Activated CD8-positive, alpha-beta memory T cell treated with anti-CD3 and anti-CD28 coated beads for 36 hours (primary cell): Measurements from ENCODE around the gene PTPN3. TPM values are rescaled to one million over a fixed set of nuclear protein-coding genes. Genes with fewer than 3 reads are reported as not detected.
"Not testable (repeated sequence)": the region's sequence is repeated elsewhere in the genome, so short reads cannot be mapped to it uniquely, and the experiment has no call there.

Source experiments
- CTCF ChIA-PET: fragments of 350-600 bp; sonication (Branson Sonifier 250); formaldehyde crosslinking; loops from one replicate; lab custom pipeline; 2021; ENCODE audit warnings: antibody characterized with exemption; lab: Charles Lee
- POLR2A ChIA-PET: fragments of 350-600 bp; sonication (Branson Sonifier 250); formaldehyde crosslinking; loops from one replicate; lab custom pipeline; 2021; ENCODE audit warnings: antibody characterized with exemption; lab: Charles Lee
- total RNA-seq, 2 experiments: library from RNA; stranded (reverse); gene quantifications; one replicate each; pipeline ENCODE4 v1.2.3, GENCODE V29; 2021

The PTPN3 gene
- total RNA-seq, 2 experiments from 2014 or later: 0.51 to 0.96 TPM

DNA sequence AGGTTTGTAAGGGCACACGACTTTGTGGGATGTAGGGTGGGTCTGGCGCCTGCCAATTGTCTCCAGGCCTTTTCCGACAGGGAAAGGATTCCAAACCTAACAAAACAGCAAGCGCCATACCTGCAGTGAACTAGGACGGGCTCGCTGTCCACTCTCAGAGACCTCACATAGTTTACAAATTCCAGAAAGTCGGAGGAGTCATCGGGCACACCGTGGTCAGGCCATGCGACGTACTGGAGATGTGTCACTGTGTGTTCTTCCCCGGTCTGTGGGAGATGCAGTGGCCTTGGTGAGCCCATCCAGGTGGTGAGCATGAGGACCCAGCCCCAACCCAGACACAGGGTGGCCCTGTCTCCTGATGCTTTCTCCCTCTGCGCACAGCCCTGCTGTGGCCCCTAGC, 115.9 kb downstream of the PTPN3 start:
- ChIA-PET POLR2A (no interaction called here), CTCF (no interaction called here)

DNA sequence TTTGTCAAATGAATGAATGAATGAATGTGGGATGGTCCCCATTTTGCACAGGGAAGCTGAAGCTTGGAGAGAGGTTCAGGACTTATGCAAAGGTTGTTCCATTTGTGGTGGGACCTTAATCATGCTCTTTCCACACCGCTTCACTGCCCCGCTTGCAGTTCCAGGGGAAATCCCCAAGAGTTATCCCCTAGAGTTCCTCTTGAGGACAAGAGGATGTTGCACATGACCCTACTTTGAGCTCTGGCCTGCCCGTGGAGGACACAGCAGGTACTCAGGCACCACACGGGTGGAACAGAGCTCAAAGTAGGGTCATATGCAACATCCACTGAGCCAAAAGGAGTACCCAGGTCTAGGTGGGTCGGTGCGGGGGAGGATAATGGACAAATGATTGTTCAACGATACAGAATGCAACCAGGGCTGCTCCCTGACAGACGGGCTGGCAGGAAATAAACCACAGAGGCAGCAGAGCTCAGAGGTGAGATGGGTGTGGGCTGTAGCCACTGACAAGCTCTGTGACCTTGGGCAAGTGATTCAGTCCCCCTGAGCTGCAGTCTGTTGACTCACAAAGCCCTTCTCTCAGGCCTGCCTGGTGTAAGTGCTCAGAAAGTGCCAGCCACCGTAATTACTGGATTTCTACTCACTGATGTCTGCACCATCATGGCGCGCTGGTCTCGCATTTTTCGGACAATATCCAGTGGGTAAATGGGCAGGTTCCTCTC, 116.9 kb downstream of the PTPN3 start:
- ChIA-PET POLR2A (no interaction called here), CTCF (no interaction called here)

DNA sequence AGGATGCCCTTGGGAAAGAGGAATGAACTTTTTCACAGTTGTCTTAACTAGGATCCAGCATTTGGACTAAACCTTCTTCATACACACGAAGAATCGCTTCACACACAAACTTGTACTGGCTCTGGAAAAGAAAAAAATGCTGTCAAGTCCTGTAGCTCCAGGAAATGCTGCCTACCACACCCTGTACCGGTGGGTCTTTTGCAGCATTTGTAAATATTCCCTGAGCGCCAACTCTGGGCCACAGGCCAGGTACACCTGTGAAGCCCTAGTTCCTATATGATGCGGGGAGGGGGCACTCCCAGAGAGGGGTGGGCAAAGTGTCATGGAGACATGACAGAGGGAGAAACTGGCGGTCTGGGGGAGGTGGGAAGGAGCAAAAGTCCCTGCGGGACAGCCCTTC, 118.6 kb downstream of the PTPN3 start:
- CTCF ChIA-PET: no interaction called here
- POLR2A ChIA-PET: no interaction called here

DNA sequence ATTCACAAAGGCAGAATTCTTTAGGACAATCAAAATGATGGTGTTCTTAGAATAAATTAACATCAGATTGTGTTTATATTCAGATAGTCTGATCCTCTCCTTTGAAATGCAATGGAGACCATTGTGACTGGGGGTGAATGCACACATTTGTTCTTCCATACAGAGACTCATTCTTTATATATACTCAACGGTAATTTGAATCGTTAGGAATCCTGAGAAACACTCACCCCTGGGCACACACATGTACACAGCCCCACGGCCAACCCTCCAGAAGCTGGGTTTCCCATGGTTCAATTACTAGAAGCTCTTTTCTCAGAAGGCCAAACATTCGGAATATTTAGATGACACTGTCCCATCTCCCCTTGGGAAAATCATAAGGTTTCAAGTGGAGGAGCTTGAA, 119.8 kb downstream of the PTPN3 start:
- CTCF ChIA-PET: interaction anchor here (0.5 kb wide), 1 partner anchor 49 kb away, joined by 3 read pairs; no protein-coding TSS in a partner anchor

DNA sequence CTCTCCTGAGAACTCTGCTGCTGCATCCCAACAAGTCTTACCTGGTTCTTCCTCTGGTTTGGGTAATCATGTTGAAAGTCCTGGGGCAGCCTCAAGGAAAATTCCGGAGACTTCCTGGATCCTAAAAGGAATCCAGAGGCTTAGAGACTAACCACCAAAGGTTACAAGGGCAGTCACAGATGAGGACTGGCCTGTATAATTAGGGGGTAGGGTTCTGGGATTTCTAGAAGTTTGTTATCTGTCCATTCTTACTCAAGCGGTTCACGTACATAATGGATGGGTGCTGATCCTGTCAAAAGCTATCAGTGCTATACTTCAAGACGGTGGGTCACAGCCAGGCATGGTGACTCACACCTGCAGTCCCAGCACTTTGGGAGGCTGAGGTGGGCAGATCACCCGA, 125.9 kb downstream of the PTPN3 start:
- POLR2A ChIA-PET: no interaction called here
- CTCF ChIA-PET: interaction anchor here (0.6 kb wide), 1 partner anchor 99 kb away, joined by 3 read pairs; no protein-coding TSS in a partner anchor

More for the DNA sequence above, 119.8 kb downstream of the PTPN3 start:
- POLR2A ChIA-PET: no interaction called here

DNA sequence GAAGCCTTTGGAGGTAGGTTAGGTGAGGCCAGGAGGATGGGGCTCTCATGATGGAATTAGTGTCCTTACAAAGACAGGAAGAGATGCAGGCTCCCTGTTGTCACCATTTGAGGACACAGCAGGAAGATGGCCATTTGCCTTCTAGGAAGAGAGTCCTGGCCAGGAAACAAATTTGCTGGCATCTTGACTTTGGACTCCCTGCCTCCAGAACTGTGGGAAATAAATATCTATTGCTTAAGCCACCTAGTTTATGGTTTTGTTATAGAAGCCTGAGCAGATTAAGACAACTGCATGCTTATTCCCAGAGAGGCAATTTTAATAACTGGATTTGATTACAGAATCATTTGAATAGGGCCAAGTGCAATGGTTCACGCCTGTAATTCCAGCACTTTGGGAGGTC, 126.7 kb downstream of the PTPN3 start:
- ChIA-PET POLR2A (no interaction called here), CTCF (no interaction called here)

DNA sequence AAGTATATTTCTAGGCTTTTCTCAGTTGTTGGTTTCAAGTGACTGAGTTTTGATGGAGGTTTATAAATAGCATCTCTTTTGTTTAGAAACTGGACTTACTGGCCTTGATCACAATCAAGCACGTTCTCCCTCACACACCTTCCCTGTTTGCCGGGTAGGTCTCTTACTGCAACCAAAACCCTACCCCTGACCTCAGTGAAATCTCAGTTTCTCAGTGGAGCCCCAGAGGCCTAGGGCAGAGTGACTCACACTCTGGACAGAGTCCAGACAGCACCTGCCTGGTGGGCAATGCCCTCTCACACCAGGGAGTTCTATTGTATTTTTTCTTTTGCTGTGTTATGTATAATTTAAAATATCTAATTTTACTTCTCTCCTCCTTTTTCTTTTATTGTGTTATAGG, 128.8 kb downstream of the PTPN3 start:
- CTCF ChIA-PET: no interaction called here
- POLR2A ChIA-PET: no interaction called here

DNA sequence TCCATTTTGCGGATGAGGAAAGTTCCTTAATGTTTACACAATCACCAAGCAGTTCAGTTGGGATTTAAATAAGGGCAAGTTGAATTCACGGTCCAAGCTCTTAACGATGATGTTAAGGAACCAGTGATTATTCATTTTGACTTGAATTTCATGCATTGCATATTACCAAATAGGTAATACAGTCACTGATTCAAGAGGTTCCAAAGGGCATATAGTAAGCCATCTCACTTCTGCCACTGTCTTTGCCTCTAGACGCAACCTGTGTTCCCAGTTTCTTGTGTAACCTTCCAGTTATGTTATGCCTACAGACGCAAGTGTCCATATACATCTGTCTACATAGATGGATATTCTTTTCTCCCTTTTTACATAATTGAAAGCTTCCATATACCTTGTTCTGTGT, 137.3 kb downstream of the PTPN3 start:
- ChIA-PET POLR2A (no interaction called here), CTCF (no interaction called here)

DNA sequence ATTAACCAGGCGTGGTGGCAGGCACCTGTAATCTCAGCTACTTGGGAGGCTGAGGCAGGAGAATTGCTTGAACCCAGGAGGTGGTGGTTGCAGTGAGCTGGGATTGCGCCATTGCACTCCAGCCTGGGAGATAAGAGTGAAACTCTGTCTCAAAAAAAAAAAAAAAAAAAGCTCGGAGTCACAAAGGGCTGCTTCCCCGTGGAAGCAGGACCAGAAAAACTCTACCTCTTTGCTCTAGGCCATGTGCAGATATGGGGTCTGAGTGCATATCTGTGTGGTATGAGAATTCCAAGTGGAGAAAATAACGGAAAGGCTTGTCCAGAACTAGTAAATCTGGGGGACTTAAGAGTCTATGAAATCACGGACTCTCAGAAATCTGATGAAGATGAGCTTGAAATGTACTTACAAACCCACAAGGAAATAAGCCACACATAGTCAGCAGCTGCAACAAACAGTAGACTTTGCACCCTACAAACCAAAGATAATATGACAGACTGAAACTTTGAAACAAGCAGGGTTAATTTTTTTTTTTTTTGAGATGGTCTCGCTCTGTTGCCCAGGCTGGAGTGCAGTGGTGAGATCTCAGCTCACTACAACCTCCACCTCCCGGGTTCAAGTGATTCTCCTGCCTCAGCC, 139.0 kb downstream of the PTPN3 start:
- POLR2A ChIA-PET: not testable (repeated sequence)
- CTCF ChIA-PET: interaction anchor here (1.1 kb wide), 1 partner anchor 9 kb away, joined by 3 read pairs; no protein-coding TSS in a partner anchor

DNA sequence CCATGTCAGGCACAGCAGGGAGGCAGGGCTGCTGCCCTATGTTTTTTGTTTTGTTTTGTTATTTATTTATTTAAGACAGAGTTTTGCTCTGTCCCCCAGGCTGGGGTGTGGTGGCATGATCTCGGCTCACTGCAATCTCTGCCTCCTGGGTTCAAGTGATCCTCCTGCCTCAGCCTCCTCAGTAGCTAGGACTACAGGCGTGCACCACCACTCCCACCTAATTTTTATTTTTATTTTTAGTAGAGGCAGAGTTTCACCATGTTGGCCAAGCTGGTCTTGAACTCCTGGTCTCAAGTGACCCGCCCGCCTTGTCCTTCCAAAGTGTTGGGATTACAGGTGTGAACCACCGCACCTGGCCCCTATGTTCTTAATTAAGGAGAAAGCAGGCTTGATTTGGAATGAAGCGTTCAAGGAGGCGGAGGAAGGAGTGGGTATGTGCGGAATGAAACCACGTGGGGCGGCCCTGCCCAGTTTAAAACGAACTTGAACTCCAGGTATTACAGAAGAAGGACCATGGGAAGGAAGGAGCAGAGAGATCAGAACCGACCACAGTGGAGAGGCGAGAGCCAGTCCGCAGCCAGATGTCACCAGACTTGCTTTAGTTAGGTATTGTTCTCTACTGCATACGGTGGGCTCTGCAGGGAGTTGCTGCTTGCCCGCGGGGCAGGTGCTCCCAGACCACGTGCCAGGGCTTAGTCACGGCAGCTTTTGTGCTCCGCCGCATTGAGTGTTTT, 142.4 kb downstream of the PTPN3 start:
- ChIA-PET POLR2A (no interaction called here), CTCF (no interaction called here)

DNA sequence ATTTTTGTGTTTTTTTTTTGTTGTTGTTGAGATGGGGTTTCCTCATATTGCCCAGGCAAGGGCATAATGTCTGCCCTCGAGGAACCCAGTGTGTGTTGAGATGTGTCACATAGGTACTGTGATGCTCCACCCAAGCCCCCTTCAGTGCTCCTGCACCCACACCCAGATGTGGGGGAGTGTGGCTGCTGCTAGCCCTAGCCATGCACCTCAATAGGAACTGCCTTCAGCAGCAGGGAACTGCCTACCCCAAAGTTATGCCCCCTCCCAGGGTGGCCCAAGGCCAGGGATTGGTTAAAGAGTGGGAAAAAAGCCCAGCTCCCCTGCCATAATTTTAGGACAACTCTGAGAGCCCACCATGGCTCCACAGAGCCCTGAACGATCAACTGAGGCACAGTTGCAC, 143.9 kb downstream of the PTPN3 start:
- CTCF ChIA-PET: interaction anchor here (0.6 to 0.7 kb wide), 2 partner anchors 23 to 49 kb away, joined by 3 to 6 read pairs; no protein-coding TSS in a partner anchor
- POLR2A ChIA-PET: no interaction called here

DNA sequence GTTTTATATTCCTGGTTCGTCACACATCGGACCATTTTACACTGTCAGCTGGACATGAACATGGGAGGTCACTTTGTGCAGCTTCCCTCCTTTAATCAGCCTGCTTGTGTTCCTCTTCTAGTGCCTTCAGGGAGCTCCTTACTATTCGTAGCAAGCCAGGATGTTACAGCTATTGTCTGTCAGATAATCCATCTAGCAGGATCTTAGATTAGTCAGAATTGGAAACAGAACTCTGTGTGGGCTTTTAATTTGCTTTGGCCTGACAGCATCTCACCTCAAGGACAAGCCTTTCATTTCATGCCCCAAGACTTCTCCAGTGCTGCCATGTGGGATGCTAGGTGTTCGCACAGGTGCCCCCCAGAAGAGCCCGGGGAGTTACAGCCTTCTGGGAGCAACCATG, 147.1 kb downstream of the PTPN3 start:
- POLR2A ChIA-PET: no interaction called here
- CTCF ChIA-PET: interaction anchor here (0.7 kb wide), 1 partner anchor 9 kb away, joined by 3 read pairs; no protein-coding TSS in a partner anchor

DNA sequence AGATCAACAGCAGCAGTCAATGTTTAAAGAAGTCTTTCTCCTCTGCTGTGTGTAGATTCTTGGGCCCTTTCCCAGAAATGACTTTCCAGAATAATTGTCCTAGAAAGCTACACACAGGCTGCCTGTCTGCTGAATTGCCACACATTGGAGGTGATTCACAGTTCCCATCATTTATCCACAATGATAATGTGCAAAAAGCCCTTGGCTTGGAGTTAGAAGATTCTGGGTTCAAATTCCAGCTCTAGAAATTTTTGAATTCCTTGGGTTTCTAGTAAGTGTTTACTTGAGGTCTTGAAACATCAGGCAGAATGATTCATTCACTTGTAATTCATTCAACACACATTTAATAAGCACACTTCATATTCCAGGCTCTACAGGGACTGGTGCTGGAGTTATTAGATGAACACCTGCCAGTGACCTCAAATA, 148.7 kb downstream of the PTPN3 start:
- POLR2A ChIA-PET: no interaction called here
- CTCF ChIA-PET: no interaction called here

DNA sequence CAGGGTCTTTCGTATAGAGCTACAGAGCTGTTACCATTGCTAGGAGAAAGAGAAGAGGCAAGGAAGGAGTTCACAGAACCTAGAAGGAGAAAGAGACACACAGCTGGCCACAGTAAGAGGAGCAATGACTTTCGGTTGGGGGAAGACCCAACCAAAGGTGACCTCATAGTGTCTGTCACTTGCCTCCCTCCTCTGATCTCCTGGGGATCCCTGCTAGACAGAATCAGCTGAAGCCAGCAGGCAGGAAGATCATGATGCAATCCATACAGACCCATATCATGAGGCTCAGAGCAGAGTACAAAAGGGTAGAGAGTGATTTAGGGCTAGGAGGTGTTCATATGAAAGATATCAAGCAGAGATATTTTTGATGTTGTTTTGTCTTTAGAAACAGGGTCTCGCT, 151.2 kb downstream of the PTPN3 start:
- ChIA-PET CTCF (no interaction called here), POLR2A (no interaction called here)

DNA sequence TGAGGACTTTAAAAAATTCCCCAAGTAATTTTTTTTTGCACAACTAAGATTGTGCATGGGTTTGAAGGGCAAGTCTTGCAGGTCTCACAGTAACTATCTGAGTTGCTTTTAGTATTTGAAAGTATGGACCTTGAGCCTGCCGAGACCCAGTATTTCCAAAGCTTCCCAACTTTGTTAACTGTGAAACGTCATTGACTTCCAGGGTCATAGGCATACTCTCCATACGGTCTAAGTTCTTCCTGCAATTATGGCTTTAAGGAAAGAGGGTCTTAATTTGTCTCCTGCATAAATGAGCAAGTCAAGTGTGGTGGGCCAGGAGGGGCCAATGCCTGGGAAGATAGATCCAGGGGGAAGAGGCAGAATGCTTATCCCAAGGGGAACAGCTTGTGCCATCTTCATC, 153.2 kb downstream of the PTPN3 start:
- ChIA-PET POLR2A (no interaction called here), CTCF (no interaction called here)

DNA sequence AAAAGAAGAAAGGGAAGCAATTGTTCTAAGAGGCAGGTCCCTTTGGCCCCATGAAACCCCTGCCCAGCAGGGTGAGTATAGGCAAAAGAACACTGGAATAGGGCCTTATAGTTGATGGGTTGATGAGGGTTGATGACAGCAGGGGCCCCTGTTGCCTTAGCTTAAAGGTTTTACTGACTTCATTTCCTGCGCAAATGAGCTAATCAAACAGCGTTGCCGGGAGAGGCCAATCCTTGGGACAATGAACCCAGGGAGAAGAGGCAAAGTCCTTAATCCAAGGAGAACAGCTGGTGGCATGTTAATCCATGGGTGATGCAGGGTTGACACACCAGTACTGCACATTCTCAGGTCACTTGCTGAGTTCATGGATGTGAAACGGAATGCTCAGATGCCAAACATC, 155.2 kb downstream of the PTPN3 start:
- POLR2A ChIA-PET: no interaction called here
- CTCF ChIA-PET: no interaction called here

DNA sequence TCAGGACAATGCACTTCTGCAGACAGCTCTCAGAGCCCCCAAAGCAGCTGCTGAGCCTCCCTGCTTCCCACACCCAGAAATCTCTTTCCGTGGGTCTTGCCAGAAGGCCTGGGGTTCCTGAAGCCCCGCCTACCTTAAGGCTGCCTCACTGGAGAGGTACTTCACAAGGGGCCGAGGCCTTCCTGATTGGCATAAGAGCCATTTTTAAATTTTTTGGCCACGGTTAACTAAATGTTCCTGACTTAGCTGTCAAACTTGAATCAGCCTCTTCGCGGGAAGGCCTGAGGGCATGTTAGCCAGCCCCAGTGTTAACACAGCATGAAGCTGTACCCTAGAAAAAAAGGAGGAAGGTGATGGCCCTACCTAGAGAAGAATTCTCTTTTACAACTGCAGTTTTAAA, 156.5 kb downstream of the PTPN3 start:
- ChIA-PET CTCF (interaction anchor here (0.6 kb wide), 1 partner anchor 10 kb away, joined by 3 read pairs; no protein-coding TSS in a partner anchor), POLR2A (no interaction called here)

DNA sequence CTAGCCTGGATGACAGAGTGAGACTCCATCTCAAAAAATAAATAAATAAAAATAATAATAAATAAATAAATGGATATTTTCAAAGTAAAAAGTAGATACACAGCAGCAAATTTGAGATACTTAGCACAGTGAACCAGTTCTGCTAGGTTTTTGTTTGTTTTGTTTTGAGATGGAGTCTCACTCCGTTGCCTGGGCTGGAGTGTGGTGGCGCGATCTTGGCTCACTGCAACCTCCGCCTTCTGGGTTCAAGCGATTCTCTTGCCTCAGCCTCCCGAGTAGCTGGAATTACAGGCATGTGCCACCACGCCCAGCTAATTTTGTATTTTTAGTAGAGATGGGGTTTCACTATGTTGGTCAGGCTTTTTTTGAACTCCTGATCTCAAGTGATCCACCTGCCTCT, 157.1 kb downstream of the PTPN3 start:
- POLR2A ChIA-PET, CTCF ChIA-PET: not testable (repeated sequence)

DNA sequence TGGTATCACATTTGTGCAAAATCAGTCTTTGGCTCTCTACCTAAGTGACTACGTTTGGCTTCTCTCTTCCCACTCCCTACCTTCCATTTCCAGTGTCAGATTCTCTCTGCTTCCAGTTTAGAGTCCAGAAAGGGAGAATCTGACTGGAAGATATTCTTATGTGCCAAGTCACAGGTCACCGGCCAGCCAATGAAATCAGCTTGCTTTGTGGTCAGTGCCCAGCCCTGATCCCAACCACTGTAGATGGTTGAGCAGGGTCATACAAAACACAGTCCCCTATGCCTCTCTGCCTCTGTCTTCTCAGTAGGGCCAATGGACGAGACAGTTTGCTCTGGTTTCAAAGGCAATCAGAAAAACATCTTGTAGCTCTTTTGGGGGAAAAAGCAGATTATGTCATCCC, 161.7 kb downstream of the PTPN3 start:
- CTCF ChIA-PET: no interaction called here
- POLR2A ChIA-PET: no interaction called here

DNA sequence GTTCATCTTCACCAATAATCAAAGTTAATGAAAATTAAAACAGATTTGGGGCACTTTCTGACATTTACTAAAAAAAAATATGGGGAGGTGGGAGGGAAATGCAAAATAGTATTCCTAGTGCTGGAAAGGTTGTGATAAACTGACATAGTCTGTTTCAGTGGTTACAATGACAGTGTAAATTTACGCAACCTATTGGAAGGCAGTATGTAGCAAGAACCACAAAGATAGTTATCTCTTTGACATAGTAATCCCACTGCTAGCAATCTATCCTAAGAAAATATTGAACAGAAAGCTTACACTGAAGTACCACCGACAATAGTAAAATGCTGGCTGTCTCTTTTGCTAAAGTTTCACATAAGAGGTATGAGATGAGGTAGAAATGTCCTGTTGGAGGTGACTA, 162.2 kb downstream of the PTPN3 start:
- CTCF ChIA-PET: no interaction called here
- POLR2A ChIA-PET: no interaction called here
